Activated CD8-positive, alpha-beta memory T cell treated with anti-CD3 and anti-CD28 coated beads, Interleukin-2, amount 10 ng/mL, durations not matched to agents 7 days and 5 days (primary cell): ENCODE results near the gene UVSSA. TPM values are rescaled to one million over a fixed set of nuclear protein-coding genes. Genes with fewer than 3 reads are reported as not detected.
"Not testable (repeated sequence)": the region's sequence is repeated elsewhere in the genome, so short reads cannot be mapped to it uniquely, and the experiment has no call there.

Source experiments
- ATAC-seq: fragments of 150-1000 bp; cut with Tn5 transposase; one replicate; pipeline ENCODE4 v1.10.0; 2021; ENCODE audit warnings: moderate library complexity
- CTCF ChIA-PET: fragments of 350-600 bp; sonication (Branson Sonifier 250); formaldehyde crosslinking; loops from one replicate; lab custom pipeline; 2021; ENCODE audit warnings: antibody characterized with exemption; lab: Charles Lee
- DNase-seq: peaks from one replicate; pipeline ENCODE4 v3.0.0-alpha.2; 2020
- H3K27ac Mint-ChIP-seq: one replicate; pipeline ENCODE4 v1.8.0; 2021; ENCODE audit warnings: mild to moderate bottlenecking, mixed read lengths
- H3K27me3 Mint-ChIP-seq: one replicate; pipeline ENCODE4 v1.8.0; 2021; ENCODE audit warnings: mixed read lengths
- H3K36me3 Mint-ChIP-seq: one replicate; pipeline ENCODE4 v1.8.0; 2021; ENCODE audit warnings: mild to moderate bottlenecking, mixed read lengths
- H3K4me1 Mint-ChIP-seq: one replicate; pipeline ENCODE4 v1.8.0; 2021; ENCODE audit warnings: mixed read lengths
- H3K4me3 Mint-ChIP-seq: one replicate; pipeline ENCODE4 v1.8.0; 2021; ENCODE audit warnings: mild to moderate bottlenecking, moderate library complexity, mixed read lengths
- H3K9me3 Mint-ChIP-seq: one replicate; pipeline ENCODE4 v1.8.0; 2022; ENCODE audit warnings: low read depth, mixed read lengths
- total RNA-seq, 2 experiments: library from RNA; stranded (reverse); gene quantifications; one replicate each; pipeline ENCODE4 v1.2.3, GENCODE V29; 2021

Gene UVSSA
- total RNA-seq, 2 experiments from 2014 or later, result 18.2 to 25.2 TPM

GRCh38 chr4:1394554-1395388 lies 47.8 kb downstream of the UVSSA start:
- peaks cover 25% of the 10 kb centered on the region for H3K36me3 Mint-ChIP-seq
- CTCF ChIA-PET, H3K27ac Mint-ChIP-seq, H3K9me3 Mint-ChIP-seq, H3K4me3 Mint-ChIP-seq, DNase-seq, H3K4me1 Mint-ChIP-seq, ATAC-seq, H3K27me3 Mint-ChIP-seq: not testable (repeated sequence)

- ATAC-seq, H3K9me3 Mint-ChIP-seq, H3K27ac Mint-ChIP-seq, DNase-seq, H3K27me3 Mint-ChIP-seq, H3K4me3 Mint-ChIP-seq, H3K4me1 Mint-ChIP-seq, CTCF ChIA-PET: not testable (repeated sequence)
- peaks cover 24% of the 10 kb centered on the region for H3K36me3 Mint-ChIP-seq
Observed at GRCh38 chr4:1395389-1395820, 48.4 kb downstream of the UVSSA start.

- Mint-ChIP-seq H3K9me3 (peaks cover 9% of the 10 kb centered on the region), H3K27ac (no peak overlapping the region), H3K4me1 (no peaks in the 10 kb centered on the region), H3K36me3 (peaks cover 24% of the 10 kb centered on the region), H3K27me3 (no peaks in the 10 kb centered on the region), H3K4me3 (no peak overlapping the region)
- DNase-seq, result no peak
- CTCF ChIA-PET, result no interaction called here
- no peak for ATAC-seq
Observed at GRCh38 chr4:1395941-1396805, 49.2 kb downstream of the UVSSA start.

GRCh38 chr4:1396806-1397455 lies 49.9 kb downstream of the UVSSA start:
- peaks cover 5% of the 10 kb centered on the region for H3K27me3 Mint-ChIP-seq
- ATAC-seq (no peak), DNase-seq (no peak)
- peaks cover 24% of the 10 kb centered on the region for H3K36me3 Mint-ChIP-seq
- H3K9me3 Mint-ChIP-seq, result peaks cover 9% of the 10 kb centered on the region
- H3K4me1 Mint-ChIP-seq, result no peaks in the 10 kb centered on the region
- no peak overlapping the region for H3K27ac Mint-ChIP-seq
- H3K4me3 Mint-ChIP-seq, result no peak overlapping the region
- CTCF ChIA-PET, result no interaction called here

- CTCF ChIA-PET, result no interaction called here
- DNase-seq, result no peak
- H3K27ac Mint-ChIP-seq, result no peak overlapping the region
- no peaks in the 10 kb centered on the region for H3K4me1 Mint-ChIP-seq
- H3K9me3 Mint-ChIP-seq, result peaks cover 9% of the 10 kb centered on the region
- H3K36me3 Mint-ChIP-seq, result peaks cover 17% of the 10 kb centered on the region
- no peak overlapping the region for H3K4me3 Mint-ChIP-seq
- ATAC-seq, result no peak
- peaks cover 16% of the 10 kb centered on the region for H3K27me3 Mint-ChIP-seq
Observed at GRCh38 chr4:1398681-1399507, 51.9 kb downstream of the UVSSA start.

GRCh38 chr4:1399508-1400190 lies 52.6 kb downstream of the UVSSA start:
- H3K9me3 Mint-ChIP-seq, result peaks cover 7% of the 10 kb centered on the region
- CTCF ChIA-PET, result no interaction called here
- ATAC-seq (no peak), DNase-seq (no peak)
- H3K27me3 Mint-ChIP-seq, result peaks cover 22% of the 10 kb centered on the region
- H3K4me3 Mint-ChIP-seq, result no peak overlapping the region
- no peaks in the 10 kb centered on the region for H3K4me1 Mint-ChIP-seq
- no peak overlapping the region for H3K27ac Mint-ChIP-seq
- H3K36me3 Mint-ChIP-seq, result peaks cover 13% of the 10 kb centered on the region

GRCh38 chr4:1400191-1400805 lies 53.3 kb downstream of the UVSSA start:
- DNase-seq, result no peak
- no peak overlapping the region for H3K4me3 Mint-ChIP-seq
- H3K9me3 Mint-ChIP-seq, result peaks cover 7% of the 10 kb centered on the region
- CTCF ChIA-PET, result no interaction called here
- no peaks in the 10 kb centered on the region for H3K4me1 Mint-ChIP-seq
- H3K36me3 Mint-ChIP-seq, result peaks cover 15% of the 10 kb centered on the region
- peaks cover 27% of the 10 kb centered on the region for H3K27me3 Mint-ChIP-seq
- H3K27ac Mint-ChIP-seq, result no peak overlapping the region
- no peak for ATAC-seq

- H3K4me3 Mint-ChIP-seq, result no peak overlapping the region
- CTCF ChIA-PET, result no interaction called here
- peaks cover 29% of the 10 kb centered on the region for H3K27me3 Mint-ChIP-seq
- H3K9me3 Mint-ChIP-seq, result peaks cover 4% of the 10 kb centered on the region
- no peak overlapping the region for H3K27ac Mint-ChIP-seq
- H3K4me1 Mint-ChIP-seq, result no peaks in the 10 kb centered on the region
- ATAC-seq (no peak), DNase-seq (no peak)
- peaks cover 11% of the 10 kb centered on the region for H3K36me3 Mint-ChIP-seq
Observed at GRCh38 chr4:1400831-1401408, 53.9 kb downstream of the UVSSA start.

- CTCF ChIA-PET, result no interaction called here
- DNase-seq, result no peak
- peaks cover 8% of the 10 kb centered on the region for H3K36me3 Mint-ChIP-seq
Observed at GRCh38 chr4:1401409-1402020, 54.5 kb downstream of the UVSSA start.

GRCh38 chr4:1402021-1402515 lies 55.1 kb downstream of the UVSSA start:
- no peaks in the 10 kb centered on the region for H3K4me1 Mint-ChIP-seq
- H3K27me3 Mint-ChIP-seq, result peaks cover 30% of the 10 kb centered on the region
- peaks cover 4% of the 10 kb centered on the region for H3K9me3 Mint-ChIP-seq
- DNase-seq, result no peak
- no peak overlapping the region for H3K27ac Mint-ChIP-seq
- ATAC-seq, result no peak
- CTCF ChIA-PET, result no interaction called here
- H3K36me3 Mint-ChIP-seq, result peaks cover 6% of the 10 kb centered on the region
- H3K4me3 Mint-ChIP-seq, result no peak overlapping the region

More at GRCh38 chr4:1401409-1402020, 54.5 kb downstream of the UVSSA start:
- no peak for ATAC-seq
- H3K4me1 Mint-ChIP-seq, result no peaks in the 10 kb centered on the region
- peaks cover 29% of the 10 kb centered on the region for H3K27me3 Mint-ChIP-seq
- no peak overlapping the region for H3K4me3 Mint-ChIP-seq
- no peak overlapping the region for H3K27ac Mint-ChIP-seq
- peaks cover 4% of the 10 kb centered on the region for H3K9me3 Mint-ChIP-seq

- no peaks in the 10 kb centered on the region for H3K4me1 Mint-ChIP-seq
- no peak overlapping the region for H3K4me3 Mint-ChIP-seq
- H3K9me3 Mint-ChIP-seq, result peaks cover 4% of the 10 kb centered on the region
- H3K36me3 Mint-ChIP-seq, result peaks cover 6% of the 10 kb centered on the region
- ATAC-seq (no peak), DNase-seq (no peak)
- no peak overlapping the region for H3K27ac Mint-ChIP-seq
- H3K27me3 Mint-ChIP-seq, result peaks cover 35% of the 10 kb centered on the region
- CTCF ChIA-PET, result no interaction called here
Observed at GRCh38 chr4:1402516-1403091, 55.6 kb downstream of the UVSSA start.
